T-helper 2 cell treated with Interferon-gamma antibody and Interleukin-4, amounts not matched to agents 100 ng/mL and 5 ng/mL, for 36 hours (primary cell): ENCODE measurements around the gene HDAC7. TPM values are rescaled to one million over a fixed set of nuclear protein-coding genes. Genes with fewer than 3 reads are reported as not detected.

Experiments used
- intact Hi-C: fragments of 100-400 bp; cut with micrococcal nuclease; formaldehyde crosslinking; loops from one replicate; pipeline ENCODE4 v1.15.1; 2023
- total RNA-seq: library from RNA; stranded (reverse); gene quantifications from 2 replicates; pipeline ENCODE4 v1.2.3, GENCODE V29; 2022

Gene HDAC7
- total RNA-seq, 1 donor from 2014 or later, result 150 TPM

DNA sequence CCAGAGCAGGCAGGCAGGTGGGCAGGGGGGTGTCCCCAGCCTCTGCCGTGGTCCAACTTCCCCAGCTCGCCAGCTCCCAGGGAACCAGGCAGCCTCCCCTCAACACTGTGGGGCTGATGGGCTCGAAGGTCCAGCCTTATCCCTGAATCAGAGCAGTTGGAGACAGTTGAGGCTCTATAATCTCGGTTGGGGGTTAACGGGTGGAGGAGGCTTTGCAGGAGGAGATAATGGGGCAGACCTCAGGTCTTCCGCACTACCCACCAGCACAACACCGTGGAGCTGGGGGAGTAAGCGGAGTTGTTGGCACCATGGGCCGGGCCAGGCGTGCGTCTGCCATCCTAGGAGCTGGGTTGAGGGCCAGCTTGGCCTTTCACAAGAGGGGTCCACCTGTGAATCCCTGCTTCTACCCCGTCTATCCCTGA, 13.9 kb upstream of the HDAC7 start:
- intact Hi-C loops, result loop anchor here (1.0 kb wide), 1 partner anchor 14 kb away; the partner anchor contains the start of gene HDAC7

GRCh38 chr12:47832263-47832933, 12.7 kb upstream of the HDAC7 start:
- intact Hi-C loops, result no loop called here

- intact Hi-C loops, result no loop called here
Measured at GRCh38 chr12:47829584-47829983, 9.9 kb upstream of the HDAC7 start.

DNA sequence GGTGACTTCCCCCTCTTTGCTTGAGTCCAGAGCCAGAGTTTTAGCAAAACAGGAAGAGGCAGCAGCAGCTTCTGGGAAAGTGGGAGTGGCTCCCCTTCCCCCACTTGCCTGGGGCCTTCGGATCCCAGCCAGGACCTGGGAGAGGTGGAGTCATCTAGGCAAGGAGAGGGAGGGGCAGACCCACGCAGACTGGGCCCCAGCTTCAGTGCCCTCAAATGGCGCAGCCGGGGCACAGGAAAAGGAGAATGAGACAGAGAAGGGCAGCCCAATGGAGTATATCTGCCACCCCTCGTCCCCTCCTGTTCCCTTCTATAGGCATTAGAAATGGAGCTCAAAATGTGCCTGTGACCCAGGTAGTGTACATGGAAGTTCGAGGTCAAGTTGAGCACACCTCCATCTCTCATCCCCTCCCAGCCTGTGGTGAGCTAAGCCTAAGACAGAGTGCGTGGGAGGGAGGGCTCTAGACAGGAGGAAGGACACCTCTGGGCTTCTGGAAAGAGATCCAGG, 9.3 kb upstream of the HDAC7 start:
- intact Hi-C loops, result no loop called here

DNA sequence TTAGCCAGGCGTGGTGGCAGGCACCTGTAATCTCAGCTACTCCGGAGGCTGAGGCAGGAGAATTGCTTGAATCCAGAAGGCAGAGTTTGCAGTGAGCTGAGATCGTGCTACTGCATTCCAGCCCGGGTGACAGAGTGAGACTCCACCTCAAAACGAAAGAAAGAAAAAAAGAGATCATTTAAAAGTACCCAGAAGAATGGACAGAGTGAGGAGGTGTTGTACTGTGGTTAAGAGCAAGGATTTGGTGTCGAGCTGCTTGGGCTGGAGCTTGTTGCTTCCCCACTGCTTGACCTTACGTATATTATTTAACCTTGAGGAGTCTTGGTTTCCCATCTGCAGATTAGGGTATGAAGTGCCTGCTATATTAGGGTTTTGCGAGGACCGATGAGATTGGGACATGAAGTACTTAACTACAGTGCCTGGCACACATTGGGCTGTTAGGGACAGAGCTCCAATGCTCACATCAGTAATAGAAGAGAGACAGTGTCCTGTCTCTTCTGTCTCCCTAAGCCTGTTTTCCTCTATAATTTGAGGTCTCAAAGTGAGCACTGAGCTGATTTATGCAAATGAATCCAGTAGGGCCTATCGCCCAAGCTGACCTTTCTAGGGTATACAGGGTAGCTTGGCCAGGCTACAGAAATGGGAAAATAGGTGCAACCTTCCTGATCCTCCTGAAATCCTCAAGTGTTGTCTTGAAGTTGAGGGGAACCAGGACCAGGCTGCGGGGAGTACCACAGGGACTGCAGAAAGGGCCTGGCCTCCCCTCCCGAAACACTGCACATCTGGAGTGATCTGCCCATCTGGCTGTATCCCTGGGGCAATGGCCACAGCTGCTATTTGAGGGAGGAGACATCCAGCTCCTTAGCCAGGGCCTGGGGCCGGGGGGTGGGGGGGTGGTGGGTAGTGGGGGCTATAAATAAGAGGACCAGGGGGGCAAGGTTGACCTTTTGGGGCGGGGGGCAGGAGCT, 8.6 kb upstream of the HDAC7 start:
- intact Hi-C loops, result no loop called here

DNA sequence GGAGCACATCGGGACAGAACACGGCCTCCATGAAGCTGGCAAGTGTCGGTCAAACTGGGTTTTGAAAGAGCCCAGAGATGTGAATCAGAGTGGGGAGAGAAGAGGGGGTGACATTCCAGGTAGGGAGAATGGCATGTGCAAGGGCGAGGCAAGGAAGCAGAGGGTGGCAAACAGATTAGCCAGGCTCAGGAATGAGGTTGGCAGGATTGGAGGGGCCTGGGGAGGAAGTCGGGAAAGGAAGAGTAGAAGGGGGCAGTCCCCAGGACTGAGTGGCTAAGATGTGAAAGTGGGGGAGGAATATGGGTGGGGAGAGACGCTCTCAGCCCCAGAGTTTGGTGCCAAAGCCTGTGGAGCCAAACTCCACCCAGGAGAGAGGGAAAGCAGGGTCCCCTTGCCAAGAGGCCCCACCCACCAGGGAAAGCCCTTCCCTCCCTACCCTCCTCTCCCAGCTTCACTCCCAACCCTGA, 5.5 kb upstream of the HDAC7 start:
- intact Hi-C loops, result no loop called here

GRCh38 chr12:47824635-47825034, 4.9 kb upstream of the HDAC7 start:
- intact Hi-C loops, result no loop called here

- intact Hi-C loops, result no loop called here
Measured at GRCh38 chr12:47824198-47824597, 4.5 kb upstream of the HDAC7 start.

DNA sequence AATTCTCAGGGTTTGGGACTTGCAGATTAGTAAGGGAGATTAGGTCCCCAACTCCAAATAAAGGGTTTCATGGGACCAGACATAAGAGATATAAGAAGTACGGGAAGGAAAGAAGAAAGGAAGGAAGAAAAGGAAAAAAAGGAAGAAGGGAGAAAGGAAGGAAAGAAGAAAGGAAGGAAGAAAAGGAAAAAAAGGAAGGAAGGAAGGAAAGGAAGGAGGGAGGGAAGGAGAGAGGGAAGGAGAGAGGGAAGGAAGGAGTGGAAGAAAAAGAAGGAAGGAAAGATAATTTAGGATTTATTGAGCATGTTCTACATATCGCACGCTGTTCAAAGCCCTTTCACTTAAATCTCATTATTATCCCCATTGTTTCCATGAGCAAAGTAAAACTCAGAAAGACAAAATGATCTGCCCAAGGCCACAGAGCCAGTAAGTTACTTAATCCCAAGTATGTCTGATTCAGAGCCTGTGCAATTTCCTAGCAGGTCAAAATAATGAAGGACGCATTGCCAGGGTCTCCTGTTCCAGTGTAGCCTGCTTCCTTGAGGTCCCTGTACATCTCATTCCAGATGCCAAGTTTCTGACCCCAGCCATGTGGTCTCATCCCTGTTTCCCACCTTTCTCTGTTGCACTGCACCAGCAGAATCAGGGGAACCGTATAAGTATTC, 3.9 kb upstream of the HDAC7 start:
- intact Hi-C loops, result no loop called here

GRCh38 chr12:47822863-47823262, 3.2 kb upstream of the HDAC7 start:
- intact Hi-C loops, result no loop called here

DNA sequence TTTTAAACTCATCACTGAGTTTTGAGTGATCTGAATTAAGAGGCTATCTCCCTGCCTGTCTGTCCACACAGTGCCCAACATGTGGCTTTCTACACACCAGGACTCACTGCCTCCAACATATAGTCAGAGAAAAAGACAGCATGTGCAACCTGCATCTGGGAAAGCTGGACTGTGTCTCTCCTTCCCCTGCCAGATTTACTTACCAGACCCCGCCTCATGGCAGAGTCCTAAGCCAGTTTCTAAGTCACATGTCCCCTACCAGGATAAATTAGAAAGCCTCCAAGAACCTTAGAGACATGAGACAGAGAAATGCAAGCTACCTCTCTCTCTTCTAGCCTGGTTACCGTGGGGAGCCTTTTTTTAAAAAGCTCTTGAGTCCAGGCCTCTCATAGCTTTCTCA, 2.7 kb upstream of the HDAC7 start:
- intact Hi-C loops, result no loop called here

- intact Hi-C loops, result loop anchor here (1.0 kb wide), 1 partner anchor 8 kb away; no protein-coding TSS in a partner anchor
Measured at GRCh38 chr12:47821346-47821706, 1.6 kb upstream of the HDAC7 start.

- intact Hi-C loops, result loop anchor here (1.0 kb wide), 1 partner anchor 7 kb away; no protein-coding TSS in a partner anchor
Measured at GRCh38 chr12:47820631-47821345, 1.1 kb upstream of the HDAC7 start.

DNA sequence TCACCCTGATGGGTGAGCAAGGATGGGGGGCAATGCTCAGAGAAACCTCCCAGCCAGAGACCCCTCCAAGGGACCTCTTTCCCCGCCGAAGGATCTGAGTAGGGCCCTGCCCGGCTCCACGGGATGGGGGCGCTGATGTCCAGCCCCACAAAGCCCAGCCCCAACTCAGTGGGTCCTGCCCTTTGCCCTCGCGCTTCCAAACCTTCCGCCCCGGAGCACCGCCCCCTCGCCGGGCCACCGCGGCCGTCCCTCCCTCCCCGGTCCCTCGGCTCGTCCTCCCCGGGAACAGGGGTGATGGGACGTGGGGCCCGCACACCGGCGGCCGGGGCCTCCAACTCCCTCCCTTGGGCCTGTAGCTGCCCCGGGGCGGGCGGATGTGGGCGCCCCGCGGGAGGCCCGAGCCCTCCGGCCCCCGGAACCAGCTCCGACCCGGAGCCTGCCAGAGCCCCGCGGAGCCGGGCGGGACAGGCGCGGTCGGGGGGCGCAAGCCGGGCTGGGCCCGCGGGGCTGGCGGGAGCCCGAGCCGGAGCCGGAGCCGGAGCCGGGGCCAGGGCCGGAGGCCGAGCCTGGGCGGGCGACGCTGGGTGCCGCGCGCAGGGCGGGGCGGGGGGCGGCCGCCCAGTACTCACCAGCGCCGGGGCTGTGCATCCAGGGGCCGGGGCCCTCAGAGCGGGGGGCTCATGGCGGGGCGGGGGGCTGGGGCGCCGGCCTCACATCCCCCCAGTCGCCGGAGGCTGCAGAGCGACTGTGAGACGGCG, 386 bp downstream of the HDAC7 start:
- intact Hi-C loops, result loop anchor here (1.0 to 10.0 kb wide), 6 partner anchors 14 to 1605 kb away; partner anchors contain the start of gene RPAP3

DNA sequence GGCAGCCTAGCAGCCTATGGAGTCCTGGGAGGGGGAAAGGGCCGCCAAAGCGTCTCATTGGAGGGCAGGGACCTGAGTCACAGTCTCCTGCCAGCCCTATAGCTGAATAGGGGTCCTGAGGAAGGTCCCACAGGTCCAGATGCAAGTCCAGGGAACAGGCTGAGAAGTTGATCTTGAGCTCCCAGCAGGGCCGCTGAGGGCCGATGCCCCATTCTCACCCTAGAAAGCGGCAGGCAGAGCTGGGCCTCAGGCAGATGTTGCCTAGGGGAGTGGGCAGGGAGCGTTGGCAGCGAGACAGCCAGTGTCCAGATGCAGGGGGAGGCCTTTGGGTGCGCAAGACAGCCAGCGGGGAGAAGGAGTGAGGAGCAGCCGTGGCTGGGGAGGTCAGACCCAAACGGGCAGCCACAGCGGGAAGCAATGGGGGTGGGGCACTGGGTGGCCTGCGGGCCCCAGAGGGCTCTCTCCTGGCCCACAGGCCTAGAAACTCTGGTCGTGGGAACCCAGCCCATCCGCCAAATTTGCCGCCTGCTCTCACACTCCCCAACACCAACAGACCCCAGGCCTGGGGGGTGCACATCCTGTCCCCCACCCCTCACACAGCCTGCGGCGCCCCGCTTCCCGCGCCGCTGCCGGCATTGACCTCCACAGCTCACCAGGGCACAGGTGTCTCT, 1.1 kb downstream of the HDAC7 start:
- intact Hi-C loops, result loop anchor here (1.0 to 10.0 kb wide), 7 partner anchors 10 to 1604 kb away; partner anchors contain the start of gene RPAP3

DNA sequence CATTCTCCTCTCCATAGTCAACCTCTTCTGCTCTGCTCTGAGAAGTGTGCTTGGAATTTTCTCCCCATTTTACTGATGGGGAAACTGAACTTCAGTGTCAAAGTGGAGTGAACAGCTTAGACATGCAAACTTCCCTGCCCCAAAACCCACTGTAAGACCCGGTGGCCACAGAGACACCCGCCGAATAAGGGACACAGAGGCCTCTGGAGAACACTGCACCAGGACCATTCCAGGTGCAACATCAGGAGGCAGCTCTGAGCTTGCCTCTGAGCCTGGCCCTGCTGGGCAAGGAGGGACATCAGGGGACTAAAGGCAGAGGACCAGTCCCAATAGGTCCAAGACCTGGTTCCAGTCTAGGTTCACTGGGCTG, 1.7 kb downstream of the HDAC7 start:
- intact Hi-C loops, result loop anchor here (1.0 to 10.0 kb wide), 5 partner anchors 10 to 1603 kb away; partner anchors contain the start of gene RPAP3

DNA sequence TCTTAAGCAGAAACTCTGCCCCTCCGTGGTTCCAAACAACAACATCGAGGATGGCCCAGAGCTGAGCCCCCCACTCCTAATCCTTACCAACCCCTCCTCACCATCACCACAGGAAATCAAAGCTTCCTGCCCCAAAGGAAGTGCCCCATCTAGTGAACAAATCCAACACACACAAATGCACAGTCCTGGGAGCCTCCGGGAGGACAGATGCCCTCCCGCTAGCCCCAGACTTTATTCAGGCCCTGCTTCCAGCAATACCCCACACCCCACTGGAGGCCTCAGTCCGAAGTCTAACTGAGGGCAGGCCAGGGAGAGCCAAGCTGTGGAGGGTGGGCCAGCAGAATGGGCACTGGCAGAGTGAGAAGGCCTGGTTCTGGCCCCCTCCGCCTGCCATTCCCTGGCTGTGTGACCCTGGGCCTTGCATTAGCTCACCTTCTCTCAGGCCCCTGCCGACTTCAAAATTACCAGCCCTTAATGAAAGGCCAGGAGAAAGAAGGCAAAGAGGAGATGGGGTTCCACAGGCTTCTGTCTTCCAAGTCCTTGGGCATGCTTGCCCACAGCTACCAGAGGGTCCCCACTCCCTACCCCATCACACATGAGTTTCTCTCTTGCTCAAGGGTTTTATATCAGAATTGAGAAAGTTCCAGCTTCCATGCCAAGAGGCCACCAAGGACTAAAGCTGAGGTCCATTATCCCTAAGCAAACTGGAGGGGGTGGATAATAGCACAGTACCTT, 2.3 kb downstream of the HDAC7 start:
- intact Hi-C loops, result loop anchor here (1.0 to 10.0 kb wide), 5 partner anchors 9 to 1603 kb away; partner anchors contain the start of gene RPAP3
